GM18907 (cell line): ENCODE results near the gene S1PR5.

Experiments used
- ATAC-seq: cut with Tn5 transposase; IDR thresholded peaks from one replicate; pipeline ENCODE4 v1.9.1; 2021; ENCODE audit warnings: mild to moderate bottlenecking, moderate library complexity; ENCODE audit not compliant: unreplicated experiment

S1PR5 gene

DNA sequence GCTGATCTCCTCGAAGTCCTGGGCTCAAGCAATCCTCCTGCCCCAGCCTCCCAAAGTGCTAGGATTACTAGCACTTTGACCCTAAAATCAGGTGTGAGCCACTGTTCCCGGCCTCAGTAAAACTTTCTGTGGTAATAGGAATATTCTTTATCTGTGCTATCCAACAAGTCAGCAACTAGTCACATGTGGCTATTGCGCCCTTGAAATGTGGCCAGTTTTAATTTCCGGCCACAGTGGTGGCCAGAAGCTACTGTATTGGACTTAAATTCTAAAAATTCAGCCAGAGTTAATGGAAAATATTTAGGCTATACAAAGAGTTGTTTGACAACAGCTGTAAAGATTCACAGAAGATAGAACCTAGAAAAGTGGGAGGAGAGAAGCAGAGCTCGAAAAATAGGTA is 44.1 kb downstream of the S1PR5 start:
- ATAC-seq, result no peak

DNA sequence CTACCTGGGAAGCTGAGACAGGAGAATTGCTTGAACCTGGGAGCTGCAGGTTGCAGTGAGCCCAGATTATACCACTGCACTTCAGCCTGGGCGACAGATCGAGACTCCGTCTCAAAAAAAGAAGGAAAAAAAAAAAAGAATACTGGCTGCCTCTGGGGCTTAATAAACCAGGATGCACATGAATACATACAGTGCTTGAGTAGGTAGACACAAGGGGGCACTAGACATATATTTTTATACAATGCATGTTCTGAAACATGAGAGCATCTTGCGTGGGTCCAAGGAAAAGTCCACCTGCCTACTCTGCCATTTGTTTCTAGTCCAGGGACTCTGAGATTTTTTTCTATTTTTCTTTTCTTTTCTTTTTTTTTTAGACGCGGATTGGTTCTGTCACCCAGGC is 45.3 kb downstream of the S1PR5 start:
- no peak for ATAC-seq

DNA sequence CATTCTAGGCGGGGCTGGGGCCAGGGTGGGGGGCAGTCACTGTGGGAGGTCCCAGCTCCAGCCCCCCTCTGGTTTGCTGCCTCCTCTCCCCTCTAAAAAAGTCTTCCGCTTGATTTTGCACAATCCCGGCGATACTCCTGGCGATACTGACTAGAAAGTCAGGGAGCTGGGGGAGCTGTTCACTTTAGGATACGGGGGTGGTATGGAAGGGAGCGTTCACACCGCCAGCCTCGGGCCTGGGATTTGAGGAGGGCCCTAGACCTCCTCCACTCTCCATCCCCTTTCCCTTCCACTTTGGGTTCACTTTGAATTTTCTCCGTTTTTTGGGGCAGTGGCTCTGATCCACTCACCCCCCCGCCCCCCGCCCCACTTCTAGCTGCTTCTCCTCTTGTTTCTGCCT is 49.1 kb downstream of the S1PR5 start:
- no peak for ATAC-seq

DNA sequence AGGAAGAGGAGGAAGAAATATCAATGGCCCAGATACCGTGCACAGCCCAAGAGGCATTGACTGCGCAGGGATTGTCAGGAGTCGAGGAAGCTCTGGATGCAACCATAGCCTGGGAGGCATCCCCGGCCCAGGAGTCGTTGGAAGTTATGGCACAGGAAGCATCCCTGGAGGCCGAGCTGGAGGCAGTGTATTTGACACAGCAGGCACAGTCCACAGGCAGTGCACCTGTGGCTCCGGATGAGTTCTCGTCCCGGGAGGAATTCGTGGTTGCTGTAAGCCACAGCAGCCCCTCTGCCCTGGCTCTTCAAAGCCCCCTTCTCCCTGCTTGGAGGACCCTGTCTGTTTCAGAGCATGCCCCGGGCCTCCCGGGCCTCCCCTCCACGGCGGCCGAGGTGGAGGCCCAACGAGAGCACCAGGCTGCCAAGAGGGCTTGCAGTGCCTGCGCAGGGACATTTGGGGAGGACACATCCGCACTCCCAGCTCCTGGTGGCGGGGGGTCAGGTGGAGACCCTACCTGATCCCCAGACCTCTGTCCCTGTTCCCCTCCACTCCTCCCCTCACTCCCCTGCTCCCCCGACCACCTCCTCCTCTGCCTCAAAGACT is 50.0 kb downstream of the S1PR5 start:
- no peak for ATAC-seq

DNA sequence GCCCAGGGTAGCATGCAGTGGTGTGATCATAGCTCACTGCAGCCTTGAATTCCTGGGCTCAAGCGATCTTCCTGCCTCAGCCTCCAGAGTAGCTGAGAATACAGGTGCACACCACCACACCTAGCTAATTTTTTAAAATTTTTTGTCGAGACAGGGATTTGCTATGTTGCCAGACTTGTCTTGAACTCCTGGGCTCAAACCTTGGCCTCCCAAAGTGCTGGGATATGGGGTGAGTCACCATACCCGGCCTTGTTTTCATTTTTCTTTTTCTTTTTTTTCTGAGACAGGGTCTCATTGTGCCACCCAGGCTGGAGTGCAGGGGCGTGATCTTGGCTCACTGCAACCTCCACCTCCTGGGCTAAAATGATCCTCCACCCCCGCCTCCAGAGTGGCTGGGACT is 52.8 kb downstream of the S1PR5 start:
- ATAC-seq, result no peak
